Common myeloid progenitor, CD34-positive (primary cell): ENCODE measurements around the gene ULK4.

Experiments used
- CTCF ChIA-PET: fragments of 350-600 bp; sonication (Branson Sonifier 250); formaldehyde crosslinking; loops from one replicate; lab custom pipeline; 2021; ENCODE audit warnings: antibody characterized with exemption; lab: Charles Lee
- POLR2A ChIA-PET: fragments of 350-600 bp; sonication (Branson Sonifier 250); formaldehyde crosslinking; loops from one replicate; lab custom pipeline; 2021; ENCODE audit warnings: antibody characterized with exemption; lab: Charles Lee
- DNase-seq, 3 donors: peaks; one replicate each; pipeline versions ENCODE4 v3.0.0 to v3.0.0-alpha.2; 2013
- H3K27ac ChIP-seq, 2 experiments: 1 replicate in 1 of 2; 2 replicates in 1 of 2; pipeline ENCODE4 v1.7.0; 2013; ENCODE audit warnings: inconsistent platforms in 2 of 2, low read length in 2 of 2, mild to moderate bottlenecking in 2 of 2, low read depth in 1 of 2, moderate library complexity in 1 of 2; ENCODE audit not compliant: severe bottlenecking in 2 of 2, insufficient read depth in 1 of 2, poor library complexity in 1 of 2
- H3K27me3 ChIP-seq, 5 experiments: replicated peaks in 2 of 5; 1 replicate in 3 of 5; 2 replicates in 2 of 5; pipeline versions ENCODE4 v1.6.1 to v1.7.0; 2013; ENCODE audit warnings: low read length in 4 of 5, mild to moderate bottlenecking in 2 of 5, moderate library complexity in 2 of 5, inconsistent platforms in 1 of 5; ENCODE audit not compliant: insufficient read depth in 5 of 5, control insufficient read depth in 4 of 5
- H3K36me3 ChIP-seq, 4 experiments: 1 replicate in 2 of 4; 2 replicates in 2 of 4; pipeline versions ENCODE4 v1.6.1 to v1.7.0; 2013; ENCODE audit warnings: low read length in 3 of 4, control low read depth in 1 of 4, mild to moderate bottlenecking in 1 of 4; ENCODE audit not compliant: control insufficient read depth in 4 of 4, insufficient read depth in 4 of 4
- H3K4me1 ChIP-seq, 4 experiments: 1 replicate in 3 of 4; 2 replicates in 1 of 4; pipeline versions ENCODE4 v1.6.1 to v1.7.1; 2013; ENCODE audit warnings: low read length in 3 of 4, mild to moderate bottlenecking in 3 of 4, control low read depth in 1 of 4, inconsistent platforms in 1 of 4, moderate library complexity in 1 of 4; ENCODE audit not compliant: control insufficient read depth in 4 of 4, insufficient read depth in 4 of 4; ENCODE audit errors: control extremely low read depth in 1 of 4
- H3K4me3 ChIP-seq, 7 experiments: 1 replicate in 4 of 7; 2 replicates in 3 of 7; pipeline versions ENCODE4 v1.5.1 to v1.7.0; 2013; ENCODE audit warnings: mild to moderate bottlenecking in 7 of 7, low read length in 6 of 7, moderate library complexity in 6 of 7, inconsistent platforms in 2 of 7, low read depth in 2 of 7, control low read depth in 1 of 7; ENCODE audit not compliant: insufficient read depth in 4 of 7, control insufficient read depth in 1 of 7; ENCODE audit errors: extremely low read depth in 1 of 7
- H3K9me3 ChIP-seq, 5 experiments: 1 replicate in 4 of 5; 2 replicates in 1 of 5; pipeline versions ENCODE4 v1.6.1 to v1.7.1; 2013; ENCODE audit warnings: low read length in 4 of 5, mild to moderate bottlenecking in 2 of 5, inconsistent platforms in 1 of 5, low read depth in 1 of 5, moderate library complexity in 1 of 5; ENCODE audit not compliant: control insufficient read depth in 4 of 5, insufficient read depth in 2 of 5; ENCODE audit errors: control extremely low read depth in 1 of 5
- WGBS: methylation state at CpG from one replicate; pipeline ENCODE4 v1.1.5; 2013; ENCODE audit not compliant: insufficient coverage; 5-methylcytosine and 5-hydroxymethylcytosine counted together

The ULK4 gene

GRCh38 chr3:41324156-41324475 lies 637.8 kb downstream of the ULK4 start:
- ChIA-PET CTCF (interaction anchor here (0.7 kb wide), 1 partner anchor 11 kb away, joined by 3 read pairs; no protein-coding TSS in a partner anchor), POLR2A (no interaction called here)
- H3K4me1 ChIP-seq = peaks cover 0 to 11% (median 4%) of the 10 kb centered on the region in 4 experiments
- H3K27me3 ChIP-seq = no peaks in the 10 kb centered on the region
- DNase-seq = peak in 2 of 3 donors; percentile 6 to 30
- no peaks in the 10 kb centered on the region for H3K36me3 ChIP-seq
- no peak overlapping the region for H3K27ac ChIP-seq
- H3K4me3 ChIP-seq = no peak overlapping the region
- H3K9me3 ChIP-seq = no peaks in the 10 kb centered on the region

- H3K9me3 ChIP-seq = no peaks in the 10 kb centered on the region
- 75% methylated on average over 1 of the region's 3 CpGs for WGBS
- POLR2A ChIA-PET = no interaction called here
Measured at GRCh38 chr3:41323467-41324155, 638.3 kb downstream of the ULK4 start.

GRCh38 chr3:41321642-41321980 lies 640.3 kb downstream of the ULK4 start:
- Histone ChIP-seq H3K9me3 (no peaks in the 10 kb centered on the region), H3K4me3 (no peak overlapping the region), H3K27me3 (no peaks in the 10 kb centered on the region), H3K36me3 (no peaks in the 10 kb centered on the region), H3K27ac (no peak overlapping the region), H3K4me1 (peaks cover 0 to 11% (median 4%) of the 10 kb centered on the region in 4 experiments)
- POLR2A ChIA-PET = no interaction called here
- CTCF ChIA-PET = no interaction called here
- 98% methylated on average over 5 of the region's 5 CpGs for WGBS
- DNase-seq = no peak

More at GRCh38 chr3:41323467-41324155, 638.3 kb downstream of the ULK4 start:
- Histone ChIP-seq H3K4me1 (peaks cover 0 to 11% (median 4%) of the 10 kb centered on the region in 4 experiments), H3K4me3 (no peak overlapping the region), H3K27me3 (no peaks in the 10 kb centered on the region), H3K27ac (no peak overlapping the region), H3K36me3 (no peaks in the 10 kb centered on the region)
- CTCF ChIA-PET = interaction anchor here (0.7 kb wide), 1 partner anchor 11 kb away, joined by 3 read pairs; no protein-coding TSS in a partner anchor
- DNase-seq = peak in 1 of 3 donors; percentile 7

- no peaks in the 10 kb centered on the region for H3K27me3 ChIP-seq
- no peaks in the 10 kb centered on the region for H3K9me3 ChIP-seq
- H3K36me3 ChIP-seq = no peaks in the 10 kb centered on the region
- no peak for DNase-seq
- H3K4me3 ChIP-seq = no peak overlapping the region
- no peak overlapping the region for H3K27ac ChIP-seq
- POLR2A ChIA-PET = no interaction called here
- CTCF ChIA-PET = no interaction called here
- H3K4me1 ChIP-seq = peaks cover 0 to 11% (median 4%) of the 10 kb centered on the region in 4 experiments
- WGBS = 100% methylated on average over 3 of the region's 8 CpGs
Measured at GRCh38 chr3:41320953-41321641, 640.8 kb downstream of the ULK4 start.

- POLR2A ChIA-PET = no interaction called here
- Histone ChIP-seq H3K4me1 (peaks cover 0 to 5% (median under 1%) of the 10 kb centered on the region in 4 experiments), H3K27ac (no peak overlapping the region), H3K9me3 (no peaks in the 10 kb centered on the region), H3K4me3 (no peak overlapping the region), H3K36me3 (no peaks in the 10 kb centered on the region), H3K27me3 (no peaks in the 10 kb centered on the region)
- CTCF ChIA-PET = no interaction called here
- DNase-seq = no peak
- 90% methylated on average over 2 of the region's 2 CpGs for WGBS
Measured at GRCh38 chr3:41318520-41318919, 643.4 kb downstream of the ULK4 start.

GRCh38 chr3:41317718-41318117 lies 644.2 kb downstream of the ULK4 start:
- DNase-seq = no peak
- no peaks in the 10 kb centered on the region for H3K27me3 ChIP-seq
- H3K27ac ChIP-seq = no peak overlapping the region
- H3K36me3 ChIP-seq = no peaks in the 10 kb centered on the region
- ChIA-PET CTCF (no interaction called here), POLR2A (no interaction called here)
- no peaks in the 10 kb centered on the region for H3K4me1 ChIP-seq
- no CpG with 5 or more reads among the region's 1 CpG for WGBS
- no peaks in the 10 kb centered on the region for H3K9me3 ChIP-seq
- no peak overlapping the region for H3K4me3 ChIP-seq

- ChIA-PET POLR2A (no interaction called here), CTCF (no interaction called here)
- Histone ChIP-seq H3K9me3 (no peaks in the 10 kb centered on the region), H3K27me3 (no peaks in the 10 kb centered on the region), H3K36me3 (no peaks in the 10 kb centered on the region), H3K4me1 (no peaks in the 10 kb centered on the region), H3K27ac (no peak overlapping the region), H3K4me3 (no peak overlapping the region)
- WGBS = 100% methylated on average over 1 of the region's 6 CpGs
- DNase-seq = no peak
Measured at GRCh38 chr3:41317298-41317697, 644.6 kb downstream of the ULK4 start.
